Activated T-helper 17 cell treated with anti-CD3 and anti-CD28 coated beads, Interleukin-2, amount 50 U/mL, for 72 hours (primary cell): Measurements from ENCODE around the gene RSPH10B. TPM values are rescaled to one million over a fixed set of nuclear protein-coding genes. Genes with fewer than 3 reads are reported as not detected.
"Not testable (repeated sequence)": the region's sequence is repeated elsewhere in the genome, so short reads cannot be mapped to it uniquely, and the experiment has no call there.

Experiments used
- ATAC-seq: fragments of 150-1000 bp; cut with Tn5 transposase; replicated peaks from 2 replicates; pipeline ENCODE4 v1.10.0; 2021; ENCODE audit warnings: mild to moderate bottlenecking, moderate library complexity
- H3K27ac Mint-ChIP-seq: one replicate; pipeline ENCODE4 v1.8.0; 2022; ENCODE audit warnings: mixed read lengths
- H3K27me3 Mint-ChIP-seq: one replicate; pipeline ENCODE4 v1.8.0; 2022; ENCODE audit warnings: mixed read lengths
- H3K36me3 Mint-ChIP-seq: one replicate; pipeline ENCODE4 v1.8.0; 2022; ENCODE audit warnings: low read depth, mild to moderate bottlenecking, mixed read lengths
- H3K4me1 Mint-ChIP-seq: one replicate; pipeline ENCODE4 v1.8.0; 2022; ENCODE audit warnings: mixed read lengths
- H3K4me3 Mint-ChIP-seq: one replicate; pipeline ENCODE4 v1.8.0; 2022; ENCODE audit warnings: mild to moderate bottlenecking, mixed read lengths
- H3K9me3 Mint-ChIP-seq: one replicate; pipeline ENCODE4 v1.8.0; 2022; ENCODE audit warnings: mixed read lengths
- total RNA-seq, 2 donors: library from RNA; stranded (reverse); gene quantifications; one replicate each; pipeline ENCODE4 v1.2.3, GENCODE V29; 2022

RSPH10B gene
- 1 to 10 TPM in 1 of 2 donors, under 1 TPM in 1; 0.11 to 2.2 TPM for total RNA-seq

DNA sequence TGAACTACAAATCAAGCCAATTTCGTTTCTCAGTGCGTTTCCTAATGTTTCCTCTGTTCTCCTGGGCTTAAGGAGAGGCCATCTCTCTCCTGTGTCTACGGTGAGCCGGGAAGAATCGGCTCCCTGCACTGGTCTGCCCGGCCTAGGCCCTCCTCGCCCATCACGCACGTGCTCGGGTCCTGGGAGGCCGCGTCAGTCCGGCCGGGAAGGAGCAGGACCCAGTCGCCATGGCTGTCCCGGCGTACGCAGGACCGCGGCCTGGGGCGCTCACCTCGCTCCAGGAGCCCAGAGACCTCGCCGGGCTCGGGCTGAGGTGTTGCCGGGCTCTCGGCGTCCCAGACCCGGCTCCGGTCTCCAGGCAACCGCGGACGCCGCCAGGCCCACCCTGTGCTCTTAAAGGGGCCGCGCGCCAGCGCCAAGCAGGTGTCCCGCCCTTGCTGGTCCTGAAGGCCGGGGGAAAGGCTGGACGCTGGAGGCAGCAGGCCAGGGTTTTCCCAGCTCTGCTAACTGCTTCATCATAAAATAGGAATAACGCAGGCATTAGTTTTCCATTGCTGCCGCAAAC lies at the start of gene RSPH10B:
Gene RSPH10B (minus strand): TSS at position 343 of the 565 bp plus-strand sequence. CDS start 3,573 bp downstream, outside the sequence.
- not testable (repeated sequence) for H3K4me1 Mint-ChIP-seq, H3K27ac Mint-ChIP-seq, H3K9me3 Mint-ChIP-seq, H3K27me3 Mint-ChIP-seq, H3K36me3 Mint-ChIP-seq, H3K4me3 Mint-ChIP-seq
- ATAC-seq, result peak; percentile 18

DNA sequence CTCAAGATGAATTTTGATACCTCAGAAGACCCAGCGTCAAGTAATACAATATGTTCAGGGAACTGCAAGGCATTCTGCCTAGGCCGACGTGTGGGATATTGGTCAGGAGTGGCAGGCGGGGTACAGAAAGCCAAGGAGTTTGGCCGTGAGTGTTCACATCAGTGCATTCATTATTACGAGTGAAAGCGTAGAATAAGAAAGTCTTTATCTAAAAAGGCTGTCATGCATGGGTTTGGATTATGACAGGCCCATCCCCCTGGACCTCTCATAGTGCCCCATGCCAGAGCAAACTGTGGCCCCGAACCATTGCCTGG lies 46.1 kb upstream of the RSPH10B start:
- Mint-ChIP-seq H3K27ac (peak overlapping the region; percentile 50), H3K4me3 (no peak overlapping the region), H3K4me1 (no peaks in the 10 kb centered on the region), H3K9me3 (no peaks in the 10 kb centered on the region), H3K27me3 (no peaks in the 10 kb centered on the region), H3K36me3 (peaks cover 86% of the 10 kb centered on the region)
- ATAC-seq, result no peak

DNA sequence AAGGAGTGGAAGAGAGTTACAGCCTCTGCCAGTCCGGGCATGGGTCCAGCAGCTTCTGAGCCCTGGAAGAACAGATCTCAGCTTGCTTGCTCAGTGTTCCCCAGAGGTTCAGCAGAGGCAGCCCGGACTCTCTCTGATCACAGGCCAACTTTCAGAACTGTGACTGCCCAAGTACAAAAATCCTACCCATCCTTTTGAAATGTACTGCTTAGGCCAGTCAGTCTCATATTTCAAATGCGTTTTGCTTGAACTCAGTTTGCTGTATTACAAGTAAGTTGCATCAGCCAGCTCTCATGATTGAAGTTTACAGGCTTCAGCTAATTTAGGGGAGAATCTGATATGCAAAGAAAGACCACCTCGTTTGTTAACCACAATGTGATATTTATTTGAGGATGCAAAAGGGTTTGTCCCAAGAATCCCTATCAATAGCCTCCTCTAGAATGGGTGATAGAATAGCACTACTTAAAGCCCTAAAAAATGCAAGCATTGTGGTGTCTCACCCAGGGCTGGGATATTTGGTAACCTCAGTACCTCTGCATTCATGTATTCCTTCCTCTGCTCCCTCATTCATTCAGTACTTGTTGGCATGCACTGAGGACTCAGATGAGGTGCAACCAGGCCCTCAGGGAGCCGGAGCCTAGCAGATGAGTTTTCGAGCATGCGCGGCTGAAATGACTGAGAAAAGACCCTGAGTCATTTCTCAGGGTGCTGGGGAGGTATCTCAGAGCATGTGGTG lies 45.6 kb upstream of the RSPH10B start:
- Mint-ChIP-seq H3K4me3 (no peak overlapping the region), H3K36me3 (peaks cover 86% of the 10 kb centered on the region)

DNA sequence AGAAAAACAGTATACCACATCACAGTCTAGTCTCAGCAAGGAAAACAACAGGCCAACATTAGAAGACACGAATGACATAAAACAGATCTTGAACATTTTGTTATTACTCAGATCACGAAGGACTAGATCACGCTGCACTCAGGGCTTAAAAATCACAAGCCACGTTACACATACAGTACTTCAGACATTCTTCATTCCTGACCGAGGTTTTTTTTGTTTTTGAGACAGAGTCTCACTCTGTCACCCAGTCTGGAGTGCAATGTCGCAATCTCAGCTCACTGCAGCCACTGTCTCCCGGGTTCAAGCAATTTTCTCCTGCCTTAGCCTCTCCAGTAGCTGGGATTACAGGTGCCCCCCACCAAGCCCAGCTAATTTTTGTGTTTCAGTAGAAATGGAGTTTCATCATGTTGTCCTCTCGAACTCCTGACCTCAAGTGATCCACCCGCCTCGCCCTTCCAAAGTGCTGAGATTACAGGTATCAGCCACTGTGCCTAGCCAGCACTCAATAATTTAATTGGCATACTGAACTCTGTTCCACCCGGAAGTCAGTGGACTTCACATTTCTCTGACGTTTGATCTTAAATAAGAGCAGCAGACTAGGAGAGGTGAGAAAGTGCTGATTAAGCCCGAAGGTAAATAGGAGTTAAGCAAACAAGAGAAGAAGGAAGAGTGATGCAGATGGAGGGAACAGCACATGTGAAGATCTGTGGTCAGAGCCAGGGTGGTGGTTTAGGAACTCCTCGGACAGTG lies 42.0 kb upstream of the RSPH10B start:
- no peak overlapping the region for H3K4me3 Mint-ChIP-seq
- H3K27ac Mint-ChIP-seq, result peak overlapping the region; percentile 93
- no peaks in the 10 kb centered on the region for H3K9me3 Mint-ChIP-seq
- peaks cover 60% of the 10 kb centered on the region for H3K36me3 Mint-ChIP-seq
- ATAC-seq, result peak; percentile 1
- H3K4me1 Mint-ChIP-seq, result peaks cover 6% of the 10 kb centered on the region
- no peaks in the 10 kb centered on the region for H3K27me3 Mint-ChIP-seq

More for the DNA sequence above, 45.6 kb upstream of the RSPH10B start:
- H3K27ac Mint-ChIP-seq, result peak overlapping the region; percentile 50
- peak; percentile 36 for ATAC-seq
- H3K9me3 Mint-ChIP-seq, result no peaks in the 10 kb centered on the region
- H3K27me3 Mint-ChIP-seq, result no peaks in the 10 kb centered on the region
- H3K4me1 Mint-ChIP-seq, result no peaks in the 10 kb centered on the region

GRCh38 chr7:6011541-6011940 lies 41.1 kb upstream of the RSPH10B start:
- Mint-ChIP-seq H3K36me3 (peaks cover 50% of the 10 kb centered on the region), H3K27ac (peak overlapping the region; percentile 93), H3K4me3 (peak overlapping the region; percentile 86), H3K9me3 (no peaks in the 10 kb centered on the region), H3K4me1 (peaks cover 11% of the 10 kb centered on the region), H3K27me3 (no peaks in the 10 kb centered on the region)
- ATAC-seq, result no peak

- H3K27me3 Mint-ChIP-seq, ATAC-seq, H3K9me3 Mint-ChIP-seq: not testable (repeated sequence)
- Mint-ChIP-seq H3K36me3 (peaks cover 45% of the 10 kb centered on the region), H3K4me3 (peak overlapping the region; percentile 86), H3K4me1 (peaks cover 11% of the 10 kb centered on the region), H3K27ac (peak overlapping the region; percentile 93)
Measured at GRCh38 chr7:6010370-6010769, 39.9 kb upstream of the RSPH10B start.

GRCh38 chr7:6008668-6009611 lies 38.5 kb upstream of the RSPH10B start, which contains the start of the genes AIMP2 and PMS2:
AIMP2 (plus strand) TSS chr7:6009272; CDS start chr7:6009364, 92 bp downstream.
PMS2 (minus strand) TSS chr7:6009049; CDS start chr7:6009019, 30 bp downstream.
- no peaks in the 10 kb centered on the region for H3K9me3 Mint-ChIP-seq
- H3K27me3 Mint-ChIP-seq, result no peaks in the 10 kb centered on the region
- peak within 1 kb of the TSS; percentile 93 for H3K27ac Mint-ChIP-seq
- ATAC-seq, result peak; percentile 95
- H3K4me1 Mint-ChIP-seq, result peaks cover 11% of the 10 kb centered on the region
- H3K36me3 Mint-ChIP-seq, result peaks cover 45% of the 10 kb centered on the region
- H3K4me3 Mint-ChIP-seq, result peak within 1 kb of the TSS; percentile 86

GRCh38 chr7:6007835-6008590 lies 37.5 kb upstream of the RSPH10B start:
- H3K27me3 Mint-ChIP-seq, ATAC-seq, H3K9me3 Mint-ChIP-seq: not testable (repeated sequence)
- Mint-ChIP-seq H3K27ac (peak overlapping the region; percentile 21), H3K4me3 (peak overlapping the region; percentile 86), H3K36me3 (peaks cover 53% of the 10 kb centered on the region), H3K4me1 (peaks cover 11% of the 10 kb centered on the region)

- no peaks in the 10 kb centered on the region for H3K27me3 Mint-ChIP-seq
- no peaks in the 10 kb centered on the region for H3K9me3 Mint-ChIP-seq
- H3K36me3 Mint-ChIP-seq, result peaks cover 53% of the 10 kb centered on the region
- no peak for ATAC-seq
- H3K27ac Mint-ChIP-seq, result peak overlapping the region; percentile 21
- peaks cover 11% of the 10 kb centered on the region for H3K4me1 Mint-ChIP-seq
- H3K4me3 Mint-ChIP-seq, result peak overlapping the region; percentile 86
Measured at GRCh38 chr7:6007386-6007785, 36.9 kb upstream of the RSPH10B start.

GRCh38 chr7:5997210-5997808 lies 26.8 kb upstream of the RSPH10B start:
- Mint-ChIP-seq H3K4me1 (no peaks in the 10 kb centered on the region), H3K4me3 (no peak overlapping the region), H3K27me3 (no peaks in the 10 kb centered on the region), H3K27ac (no peak overlapping the region), H3K9me3 (no peaks in the 10 kb centered on the region), H3K36me3 (peaks cover 96% of the 10 kb centered on the region)
- ATAC-seq, result peak; percentile 44

- not testable (repeated sequence) for ATAC-seq, H3K4me1 Mint-ChIP-seq, H3K27ac Mint-ChIP-seq, H3K27me3 Mint-ChIP-seq, H3K4me3 Mint-ChIP-seq, H3K9me3 Mint-ChIP-seq
- H3K36me3 Mint-ChIP-seq, result peaks cover 79% of the 10 kb centered on the region
Measured at GRCh38 chr7:5987061-5987460, 16.6 kb upstream of the RSPH10B start.

GRCh38 chr7:5979680-5980314 lies 9.3 kb upstream of the RSPH10B start:
- ATAC-seq, H3K27me3 Mint-ChIP-seq: not testable (repeated sequence)

GRCh38 chr7:5973580-5973979 lies 3.1 kb upstream of the RSPH10B start:
- not testable (repeated sequence) for H3K4me3 Mint-ChIP-seq, H3K27me3 Mint-ChIP-seq, ATAC-seq, H3K4me1 Mint-ChIP-seq, H3K9me3 Mint-ChIP-seq, H3K27ac Mint-ChIP-seq
- H3K36me3 Mint-ChIP-seq, result peaks cover 16% of the 10 kb centered on the region

More at GRCh38 chr7:5979680-5980314, 9.3 kb upstream of the RSPH10B start:
- not testable (repeated sequence) for H3K27ac Mint-ChIP-seq, H3K4me1 Mint-ChIP-seq, H3K4me3 Mint-ChIP-seq, H3K9me3 Mint-ChIP-seq
- peaks cover 55% of the 10 kb centered on the region for H3K36me3 Mint-ChIP-seq
